ENCODE measurements around the gene TMEM220. TPM values are rescaled to one million over a fixed set of nuclear protein-coding genes. Genes with fewer than 3 reads are reported as not detected.
A peak's percentile ranks its signal among the peaks of the same experiment; 100 is the strongest.

The TMEM220 gene
- total and polyA plus RNA-seq, 2 experiments from 2014 or later, result 3.1 to 7.8 TPM

DNA sequence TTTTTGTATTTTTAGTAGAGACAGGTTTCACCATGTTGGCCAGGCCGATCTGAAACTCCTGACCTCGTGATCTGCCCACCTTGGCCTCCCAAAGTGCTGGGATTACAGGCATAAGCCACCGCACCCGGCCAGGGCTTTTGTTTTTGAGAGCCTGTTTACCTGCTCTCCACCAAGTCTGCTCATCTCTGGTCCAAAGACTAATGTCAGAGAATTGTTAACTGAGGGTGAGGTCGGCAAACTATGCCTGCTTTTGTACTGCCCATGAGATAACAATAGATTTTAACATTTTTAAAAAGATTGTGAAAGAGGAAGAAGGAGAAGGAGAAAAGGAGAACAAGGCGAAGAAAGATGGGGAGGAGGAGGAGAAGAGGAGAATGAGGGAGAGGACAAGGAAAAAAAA lies 48.1 kb upstream of the TMEM220 start:
- H3K27ac ChIP-seq (ENCODE audit: low read depth), result no peak overlapping the region
- H3K4me2 ChIP-seq, result no peak overlapping the region
- DNase-seq (ENCODE audit: low spot score) (no peak), ATAC-seq (no peak)
- Mint-ChIP-seq H3K4me1 (peaks cover 2% of the 10 kb centered on the region), H3K9me3 (peaks cover 7% of the 10 kb centered on the region; the same call in 2 of the 3 replicates), H3K27me3 (ENCODE audit: insufficient read depth, low read depth, poor library complexity) (peaks cover 3% of the 10 kb centered on the region), H3K4me3 (no peak overlapping the region), H3K27ac (no peak overlapping the region), H3K36me3 (ENCODE audit: low read depth) (peaks cover 7% of the 10 kb centered on the region)
- no peaks in the 10 kb centered on the region for H3F3A ChIP-seq (replicated peaks; ENCODE audit: low read depth)
- H3K4me3 ChIP-seq, result no peak overlapping the region
- peak overlapping the region; percentile 63 for H2AFZ ChIP-seq
- no peaks in the 10 kb centered on the region for H3K36me3 ChIP-seq (ENCODE audit: insufficient read depth)
- no peaks in the 10 kb centered on the region for H3K79me2 ChIP-seq (replicated peaks; ENCODE audit: insufficient read depth)
- TF ChIP-seq JUNB (IDR thresholded peaks at IDR 0.05; ENCODE audit: unreplicated experiment) (no peak), ETS1 (IDR thresholded peaks at IDR 0.05) (no peak), CTCF (conservative IDR thresholded peaks at IDR 0.05; ENCODE audit: low read depth in 2 of 2) (no peak), ZNF331 (CRISPR knock-in tag; IDR thresholded peaks at IDR 0.05; ENCODE audit: low read depth) (no peak), EZH2phosphoT487 (IDR thresholded peaks at IDR 0.05; ENCODE audit: unreplicated experiment) (no peak), ZNF114 (CRISPR knock-in tag; IDR thresholded peaks at IDR 0.05) (no peak), POLR2AphosphoS5 (IDR thresholded peaks at IDR 0.05; ENCODE audit: low read depth) (no peak), CREB1 (CRISPR knock-in tag; IDR thresholded peaks at IDR 0.05; ENCODE audit: low read depth) (no peak), ZNF462 (CRISPR knock-in tag; IDR thresholded peaks at IDR 0.05) (no peak), REST (IDR thresholded peaks at IDR 0.05; ENCODE audit: unreplicated experiment) (no peak), NANOG (IDR thresholded peaks at IDR 0.05; ENCODE audit: borderline replicate concordance) (no peak), STAT1 (IDR thresholded peaks at IDR 0.05; ENCODE audit: unreplicated experiment) (no peak), EZH2 (IDR thresholded peaks at IDR 0.05; ENCODE audit: low read depth, unreplicated experiment) (no peak)
- no peaks in the 10 kb centered on the region for H3K4me1 ChIP-seq (ENCODE audit: insufficient read depth)
- no peaks in the 10 kb centered on the region for H3K27me3 ChIP-seq (ENCODE audit: insufficient read depth)
- H3K9me2 ChIP-seq (ENCODE audit: insufficient read depth), result no peaks in the 10 kb centered on the region
- no peaks in the 10 kb centered on the region for H4K20me1 ChIP-seq (replicated peaks; ENCODE audit: insufficient read depth)

Data from GM23338 (cell line).